Body of pancreas (tissue), 4 donors: ENCODE results near the gene CHST8. TPM values are rescaled to one million over a fixed set of nuclear protein-coding genes. Genes with fewer than 3 reads are reported as not detected.

ENCODE experiments used
- ATAC-seq: fragments of 150-250 bp; one replicate; pipeline ENCODE4 v1.9.1; 2016
- DNase-seq, 4 donors: peaks; one replicate each; pipeline ENCODE4 v3.0.0-alpha.2; 2019
- H3K27ac ChIP-seq, 4 donors: fragments of 200-600 bp; sonication (generic); 1 replicate in 3 of 4; 2 replicates in 1 of 4; pipeline versions ENCODE4 v1.5.1 to v1.6.1; 2016 to 2019; ENCODE audit warnings: mild to moderate bottlenecking in 1 of 4, mixed read lengths in 1 of 4, moderate library complexity in 1 of 4
- H3K27me3 ChIP-seq, 2 donors: fragments of 200-600 bp; sonication (generic); one replicate each; pipeline ENCODE4 v1.6.0; 2016; ENCODE audit warnings: mild to moderate bottlenecking in 1 of 2
- H3K36me3 ChIP-seq, 2 donors: fragments of 200-600 bp; sonication (generic); replicated peaks in 1 of 2; 2 replicates each; pipeline ENCODE4 v1.5.1; 2016; ENCODE audit warnings: low read depth in 2 of 2; ENCODE audit not compliant: insufficient read depth in 1 of 2
- H3K4me1 ChIP-seq: fragments of 200-600 bp; sonication (generic); one replicate; pipeline ENCODE4 v1.6.0; 2016
- H3K4me3 ChIP-seq, 2 donors: fragments of 200-600 bp; sonication (generic); 1 replicate in 1 of 2; 2 replicates in 1 of 2; pipeline ENCODE4 v1.5.1; 2016 to 2019
- H3K9me3 ChIP-seq, 3 donors: fragments of 200-600 bp; sonication (generic); 1 replicate in 2 of 3; 2 replicates in 1 of 3; pipeline ENCODE4 v1.5.1; 2016
- CTCF ChIP-seq, 7 experiments: fragments of 450-650 bp in 4 of 7; fragments of 200-600 bp in 3 of 7; sonication (generic) in 3 of 7; IDR thresholded peaks; one replicate each; pipeline ENCODE4 v1.5.1; 2016 to 2019; ENCODE audit warnings: antibody characterized with exemption in 7 of 7
- POLR2A ChIP-seq, 3 donors: fragments of 450-650 bp; IDR thresholded peaks; one replicate each; pipeline ENCODE4 v1.6.1; 2016; ENCODE audit warnings: antibody characterized with exemption in 3 of 3, mild to moderate bottlenecking in 2 of 3
- WGBS, 2 donors: methylation state at CpG; one replicate each; pipeline ENCODE4 v1.1.5; 2017; 5-methylcytosine and 5-hydroxymethylcytosine counted together
- intact Hi-C: fragments of 100-400 bp; cut with DNase I; formaldehyde crosslinking; loops from one replicate; pipeline ENCODE4 v1.15.1; 2023
- total RNA-seq, 2 donors: library from RNA; depleted of rRNA; stranded (reverse); fragments of >200 nt; gene quantifications; one replicate each; pipeline ENCODE4 v1.1.0, GENCODE V29; 2016

Gene CHST8, protein sequence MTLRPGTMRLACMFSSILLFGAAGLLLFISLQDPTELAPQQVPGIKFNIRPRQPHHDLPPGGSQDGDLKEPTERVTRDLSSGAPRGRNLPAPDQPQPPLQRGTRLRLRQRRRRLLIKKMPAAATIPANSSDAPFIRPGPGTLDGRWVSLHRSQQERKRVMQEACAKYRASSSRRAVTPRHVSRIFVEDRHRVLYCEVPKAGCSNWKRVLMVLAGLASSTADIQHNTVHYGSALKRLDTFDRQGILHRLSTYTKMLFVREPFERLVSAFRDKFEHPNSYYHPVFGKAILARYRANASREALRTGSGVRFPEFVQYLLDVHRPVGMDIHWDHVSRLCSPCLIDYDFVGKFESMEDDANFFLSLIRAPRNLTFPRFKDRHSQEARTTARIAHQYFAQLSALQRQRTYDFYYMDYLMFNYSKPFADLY
- total RNA-seq: under 1 TPM in 1 of 2 donors, not detected in 1; 0.26 TPM

GRCh38 chr19:33621811-33622504 lies at the start of gene CHST8:
TSS of gene CHST8 (plus strand) at chr19:33621953. CDS start at chr19:33689262, 67,309 bp downstream.
- Histone ChIP-seq H3K4me1 (peaks cover 20% of the 10 kb centered on the region), H3K36me3 (no peaks in the 10 kb centered on the region), H3K27me3 (peaks cover 0 to 7% of the 10 kb centered on the region in 2 donors), H3K27ac (no peak within 1 kb of the TSS), H3K9me3 (no peaks in the 10 kb centered on the region), H3K4me3 (peak within 1 kb of the TSS in 1 of 2 donors; percentile 25)
- intact Hi-C loops: no loop called here
- DNase-seq (peak in 3 of 4 donors; percentile 20 to 64 (median 41)), ATAC-seq (peak; percentile 52)
- 0% methylated on average over 3 to 41 of the region's 96 CpGs for WGBS, 2 donors
- TF ChIP-seq POLR2A (IDR thresholded peaks at IDR 0.05) (peak in 1 of 3 donors; percentile 57), CTCF (IDR thresholded peaks at IDR 0.05) (no peak)

DNA sequence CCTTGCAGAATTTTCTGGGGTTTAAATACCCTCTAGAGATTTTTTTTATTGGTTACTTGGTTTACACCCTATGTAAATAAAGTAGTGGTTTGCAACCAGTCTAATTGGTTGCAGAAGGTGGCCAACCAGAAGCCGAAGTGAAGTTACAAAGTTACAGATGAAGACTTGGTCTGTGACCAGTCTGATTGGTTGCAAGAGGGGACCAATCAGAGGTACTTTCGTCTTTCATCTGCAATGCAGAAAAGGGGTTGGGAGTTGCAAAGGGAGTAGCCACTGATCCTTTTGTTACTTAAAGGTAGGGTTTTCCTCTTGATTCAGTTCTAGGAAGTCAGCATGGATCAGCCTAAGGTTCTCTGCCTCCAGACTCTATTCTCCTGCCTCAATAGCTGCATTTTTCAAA lies 48.8 kb upstream of the CHST8 start:
- peaks cover 0 to 10% (median 0%) of the 10 kb centered on the region in 3 donors for H3K9me3 ChIP-seq
- ATAC-seq: no peak
- no peak for TF ChIP-seq POLR2A (IDR thresholded peaks at IDR 0.05)
- no peak for TF ChIP-seq CTCF (IDR thresholded peaks at IDR 0.05)
- H3K4me3 ChIP-seq: no peak overlapping the region
- intact Hi-C loops: no loop called here
- H3K4me1 ChIP-seq: no peaks in the 10 kb centered on the region
- no peak overlapping the region for H3K27ac ChIP-seq
- no peak for DNase-seq
- H3K36me3 ChIP-seq: no peaks in the 10 kb centered on the region
- no peaks in the 10 kb centered on the region for H3K27me3 ChIP-seq
- 34 to 68% methylated on average over 2 of the region's 2 CpGs for WGBS, 2 donors

GRCh38 chr19:33574824-33575223 lies 46.9 kb upstream of the CHST8 start:
- ATAC-seq: no peak
- Histone ChIP-seq H3K4me1 (no peaks in the 10 kb centered on the region), H3K4me3 (no peak overlapping the region), H3K36me3 (no peaks in the 10 kb centered on the region), H3K27ac (no peak overlapping the region), H3K9me3 (peaks cover 0 to 10% (median 0%) of the 10 kb centered on the region in 3 donors), H3K27me3 (no peaks in the 10 kb centered on the region)
- 76 to 89% methylated on average over 1 of the region's 1 CpG for WGBS, 2 donors
- no peak for DNase-seq
- TF ChIP-seq CTCF (IDR thresholded peaks at IDR 0.05) (no peak), POLR2A (IDR thresholded peaks at IDR 0.05) (no peak)
- intact Hi-C loops: no loop called here

DNA sequence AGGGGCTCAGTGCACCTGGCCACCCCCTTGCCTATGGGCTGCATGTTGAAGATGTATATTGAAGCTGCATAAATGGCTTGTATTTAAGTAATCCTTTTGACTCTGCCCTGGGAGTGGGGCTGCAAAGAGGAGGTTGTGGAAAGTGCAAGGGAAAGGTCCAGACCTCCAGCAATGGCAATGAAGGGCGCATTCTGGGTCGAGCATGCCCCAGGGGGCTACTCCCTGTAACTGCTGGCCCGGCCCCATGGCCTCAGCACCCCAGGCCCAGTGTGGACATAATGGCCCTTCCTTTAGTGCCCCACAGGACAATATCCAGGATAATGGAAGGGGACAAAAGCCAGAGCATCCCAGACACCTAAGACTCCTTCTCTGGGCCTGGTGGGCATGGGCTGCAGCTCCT lies 43.1 kb upstream of the CHST8 start:
- Histone ChIP-seq H3K36me3 (no peaks in the 10 kb centered on the region), H3K27ac (no peak overlapping the region), H3K27me3 (no peaks in the 10 kb centered on the region), H3K4me3 (no peak overlapping the region), H3K4me1 (no peaks in the 10 kb centered on the region), H3K9me3 (peaks cover 0 to 10% (median 0%) of the 10 kb centered on the region in 3 donors)
- intact Hi-C loops: no loop called here
- no peak for ATAC-seq
- DNase-seq: no peak
- WGBS, 2 donors: 55% methylated on average over 3 of the region's 3 CpGs
- TF ChIP-seq CTCF (IDR thresholded peaks at IDR 0.05): no peak
